ENCODE data around the gene HSF5.

HSF5 gene, protein sequence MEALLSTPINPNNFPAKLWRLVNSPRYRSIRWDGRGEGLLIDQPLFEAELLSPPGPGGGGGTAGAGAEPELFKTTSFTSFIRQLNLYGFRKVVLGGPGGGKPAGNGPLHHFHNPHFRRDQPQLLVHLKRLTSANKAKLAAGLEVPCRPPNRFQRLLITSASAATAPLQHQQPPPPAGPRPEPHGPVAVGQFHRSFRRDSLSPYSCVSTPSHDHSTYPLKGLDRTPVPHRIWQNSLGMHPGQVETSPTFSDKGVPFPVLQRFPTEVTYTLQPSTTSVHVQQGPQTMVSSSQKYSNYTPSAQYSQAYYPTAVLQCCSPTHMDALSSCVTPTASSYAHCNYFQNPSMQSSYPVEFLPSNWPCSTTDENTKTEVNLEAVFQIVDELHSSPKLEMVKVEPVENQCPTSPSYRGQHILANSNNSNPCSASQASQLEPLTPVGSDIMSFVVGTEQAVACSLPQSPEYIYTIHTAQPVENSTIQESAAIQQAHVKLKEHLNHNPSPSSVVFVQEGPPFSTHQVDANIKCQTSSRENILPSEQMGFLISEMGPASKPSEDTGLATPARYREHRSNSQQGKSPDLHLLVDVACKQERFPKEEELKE

DNA sequence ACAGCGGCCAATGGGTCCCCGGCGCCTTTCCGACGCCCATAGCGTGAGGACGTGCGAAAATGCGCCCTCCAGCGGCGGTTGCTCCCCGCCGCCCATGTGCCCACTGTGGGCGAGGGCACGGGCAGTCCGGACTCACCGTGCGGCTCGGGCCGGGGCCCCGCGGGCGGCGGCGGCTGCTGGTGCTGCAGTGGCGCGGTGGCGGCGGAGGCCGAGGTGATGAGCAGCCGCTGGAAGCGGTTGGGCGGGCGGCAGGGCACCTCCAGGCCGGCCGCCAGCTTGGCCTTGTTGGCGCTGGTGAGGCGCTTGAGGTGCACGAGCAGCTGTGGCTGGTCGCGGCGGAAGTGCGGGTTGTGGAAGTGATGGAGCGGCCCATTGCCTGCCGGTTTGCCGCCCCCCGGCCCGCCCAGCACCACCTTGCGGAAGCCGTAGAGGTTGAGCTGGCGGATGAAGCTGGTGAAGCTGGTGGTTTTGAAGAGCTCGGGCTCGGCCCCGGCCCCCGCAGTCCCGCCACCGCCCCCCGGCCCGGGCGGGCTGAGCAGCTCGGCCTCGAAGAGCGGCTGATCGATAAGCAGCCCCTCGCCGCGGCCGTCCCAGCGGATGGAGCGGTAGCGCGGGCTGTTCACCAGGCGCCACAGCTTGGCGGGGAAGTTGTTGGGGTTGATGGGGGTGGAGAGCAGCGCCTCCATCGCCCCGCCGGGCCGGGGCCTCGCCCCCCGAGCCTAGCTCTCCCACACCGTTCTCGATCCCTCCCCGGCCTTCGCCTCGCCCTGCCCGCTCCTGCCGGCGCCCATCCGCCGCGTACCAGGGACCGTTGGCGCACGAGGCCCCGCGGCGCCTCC lies at the start of gene HSF5:
TSS of gene HSF5 (minus strand) at position 820 of the 839 bp plus-strand sequence. CDS start at position 686, 134 bp downstream.
- in situ Hi-C loops (cut with MboI; ENCODE audit: low sequenced_read_pairs), result no loop called here

DNA sequence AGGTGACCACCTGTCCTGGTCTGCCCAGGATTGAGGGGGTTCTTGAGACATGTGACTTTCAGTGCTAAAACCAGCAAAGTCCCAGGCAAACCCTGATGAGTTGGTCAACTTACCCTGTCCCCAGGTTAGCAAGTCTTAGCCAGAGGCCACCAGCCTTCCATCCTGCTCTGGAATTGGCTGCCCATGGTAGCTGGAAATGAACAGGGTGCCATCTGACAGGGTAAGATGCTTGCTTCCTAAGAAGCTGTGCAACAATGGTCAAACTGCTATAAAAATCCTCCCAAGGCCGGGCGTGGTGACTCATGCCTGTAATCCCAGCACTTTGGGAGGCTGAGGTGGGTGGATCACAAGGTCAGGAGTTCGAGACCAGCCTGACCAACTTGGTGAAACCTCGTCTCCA lies 49.1 kb upstream of the HSF5 start:
- in situ Hi-C loops (cut with MboI; ENCODE audit: low sequenced_read_pairs), result no loop called here

DNA sequence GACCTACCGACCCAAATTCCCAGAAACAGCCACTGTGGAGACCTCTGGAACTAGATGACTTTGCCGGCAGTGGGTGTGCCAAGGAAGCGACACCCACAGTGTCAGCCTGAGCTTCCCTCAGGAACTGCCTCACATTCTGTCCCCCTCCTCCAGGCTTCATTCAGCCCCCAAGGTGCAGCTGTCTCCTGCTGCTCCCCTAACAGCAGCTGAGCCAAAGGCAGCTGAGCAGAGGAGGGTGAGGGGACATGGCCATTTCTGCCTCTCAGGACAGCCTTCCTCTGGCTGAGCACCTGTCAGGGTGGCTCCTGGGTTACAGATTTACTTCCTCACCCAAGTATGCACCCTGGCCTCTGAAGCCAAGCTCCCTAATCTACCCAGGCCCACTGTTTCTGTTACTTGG lies 48.3 kb upstream of the HSF5 start:
- in situ Hi-C loops (cut with MboI; ENCODE audit: low sequenced_read_pairs), result no loop called here

DNA sequence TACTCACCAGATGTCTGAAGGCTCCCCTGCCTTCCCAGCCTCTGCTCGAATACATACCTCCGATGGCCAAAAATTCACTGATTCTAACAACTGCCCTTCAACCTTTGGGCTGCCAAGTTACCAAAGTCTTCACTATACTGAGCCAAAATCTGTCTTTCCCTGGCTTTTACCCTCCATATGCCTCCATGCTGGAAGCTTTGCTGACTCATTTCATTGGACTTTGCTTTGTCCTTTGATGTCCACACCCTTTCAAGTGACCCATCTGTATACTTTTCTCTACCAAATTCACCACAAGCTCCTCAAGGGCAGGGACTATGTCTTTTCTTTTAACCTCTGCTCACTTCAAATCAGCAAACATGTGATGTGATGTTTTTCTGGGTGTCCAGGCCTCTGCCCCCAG lies 47.2 kb upstream of the HSF5 start:
- in situ Hi-C loops (cut with MboI; ENCODE audit: low sequenced_read_pairs), result no loop called here

DNA sequence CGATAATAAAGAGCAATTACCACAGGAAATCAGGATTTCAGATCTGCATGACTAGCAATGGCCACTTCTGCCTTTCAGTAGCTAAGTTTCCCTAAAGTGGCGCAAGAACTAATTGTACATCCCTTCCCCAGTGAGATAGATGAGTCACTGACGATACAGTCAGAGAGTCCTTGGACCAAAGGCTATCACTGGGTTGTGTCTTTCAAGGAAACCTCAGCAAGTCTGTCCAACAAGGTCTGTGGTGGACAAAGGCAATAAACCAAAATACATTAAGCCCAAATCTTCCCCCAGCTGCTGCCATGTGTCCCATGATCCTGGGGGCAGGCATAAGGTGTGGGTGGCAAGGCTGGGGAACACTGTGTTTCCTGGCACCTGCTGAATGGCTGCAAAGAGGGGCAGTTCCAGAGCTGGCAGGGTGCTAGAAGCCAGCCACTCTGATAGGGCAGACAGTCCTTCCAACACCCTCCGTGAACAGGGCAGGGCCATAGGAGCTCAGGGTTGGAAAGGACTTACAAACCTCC lies 46.8 kb upstream of the HSF5 start:
- in situ Hi-C loops (cut with MboI; ENCODE audit: low sequenced_read_pairs), result no loop called here

DNA sequence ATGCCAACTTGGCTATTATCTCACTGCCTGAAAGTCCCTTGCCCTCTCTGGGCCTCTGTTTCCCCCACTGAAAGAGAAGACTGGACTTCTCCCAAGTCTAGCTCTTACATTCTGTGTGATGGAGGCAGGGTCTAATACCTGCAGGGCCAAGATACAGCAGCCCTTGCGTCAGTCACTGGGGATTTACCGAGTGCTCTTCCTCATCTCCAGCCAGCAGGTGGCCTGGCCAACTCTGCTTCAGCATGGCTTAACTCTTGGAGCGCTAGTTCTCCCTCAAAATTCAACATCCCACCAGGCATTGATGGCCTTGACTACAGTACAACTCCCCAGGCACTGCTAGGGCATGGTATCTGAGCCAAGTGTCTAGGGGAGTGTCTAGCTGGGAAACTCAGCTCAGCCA lies 46.1 kb upstream of the HSF5 start:
- in situ Hi-C loops (cut with MboI; ENCODE audit: low sequenced_read_pairs), result no loop called here

DNA sequence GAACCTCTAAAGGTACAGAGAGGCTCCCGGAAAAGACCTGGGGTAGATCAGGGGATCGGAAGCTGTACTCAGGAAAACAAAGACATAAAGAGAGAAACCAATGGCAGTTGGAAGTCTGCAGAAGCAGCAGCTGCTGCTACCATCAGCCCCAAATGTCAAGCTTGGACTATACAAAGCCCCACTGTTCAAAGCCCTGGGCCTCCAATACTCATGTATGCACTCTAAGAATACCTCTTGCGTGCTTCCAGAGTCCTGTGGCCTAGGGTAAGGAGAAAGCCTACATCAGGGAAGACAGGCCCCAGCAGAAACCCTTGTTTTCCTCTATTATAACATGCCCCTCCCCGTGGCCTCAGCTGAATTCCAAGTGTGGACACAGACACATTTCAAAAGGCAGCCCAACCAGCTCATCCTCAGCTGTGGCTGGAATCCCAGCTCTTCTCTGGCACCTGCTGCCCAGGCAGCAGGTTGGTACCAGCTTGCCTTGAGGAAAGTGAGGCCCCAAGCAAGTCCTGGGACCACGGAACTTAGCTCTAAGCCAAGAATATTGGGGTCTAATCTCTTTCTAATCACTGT lies 45.5 kb upstream of the HSF5 start:
- in situ Hi-C loops (cut with MboI; ENCODE audit: low sequenced_read_pairs), result no loop called here

DNA sequence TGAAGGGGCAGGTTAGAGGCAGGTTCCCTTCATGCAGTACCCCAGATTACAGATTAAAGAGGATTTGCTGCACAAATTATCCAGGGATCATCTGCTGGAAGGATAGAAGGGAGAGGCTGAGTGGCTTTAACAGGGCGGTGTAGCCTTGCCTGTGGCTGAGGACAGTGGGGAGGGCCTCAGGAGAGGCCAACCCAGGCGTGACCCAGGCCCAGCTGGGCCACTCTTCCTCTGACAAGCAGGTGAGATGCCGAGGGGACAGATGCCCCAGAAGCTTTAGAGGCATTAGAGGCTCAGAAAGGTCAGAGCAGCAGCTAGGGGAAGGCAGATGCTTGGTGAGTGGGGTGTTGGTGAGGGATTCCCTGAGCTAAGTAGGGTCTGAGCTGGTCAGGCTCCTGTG lies 44.3 kb upstream of the HSF5 start:
- in situ Hi-C loops (cut with MboI; ENCODE audit: low sequenced_read_pairs), result no loop called here

DNA sequence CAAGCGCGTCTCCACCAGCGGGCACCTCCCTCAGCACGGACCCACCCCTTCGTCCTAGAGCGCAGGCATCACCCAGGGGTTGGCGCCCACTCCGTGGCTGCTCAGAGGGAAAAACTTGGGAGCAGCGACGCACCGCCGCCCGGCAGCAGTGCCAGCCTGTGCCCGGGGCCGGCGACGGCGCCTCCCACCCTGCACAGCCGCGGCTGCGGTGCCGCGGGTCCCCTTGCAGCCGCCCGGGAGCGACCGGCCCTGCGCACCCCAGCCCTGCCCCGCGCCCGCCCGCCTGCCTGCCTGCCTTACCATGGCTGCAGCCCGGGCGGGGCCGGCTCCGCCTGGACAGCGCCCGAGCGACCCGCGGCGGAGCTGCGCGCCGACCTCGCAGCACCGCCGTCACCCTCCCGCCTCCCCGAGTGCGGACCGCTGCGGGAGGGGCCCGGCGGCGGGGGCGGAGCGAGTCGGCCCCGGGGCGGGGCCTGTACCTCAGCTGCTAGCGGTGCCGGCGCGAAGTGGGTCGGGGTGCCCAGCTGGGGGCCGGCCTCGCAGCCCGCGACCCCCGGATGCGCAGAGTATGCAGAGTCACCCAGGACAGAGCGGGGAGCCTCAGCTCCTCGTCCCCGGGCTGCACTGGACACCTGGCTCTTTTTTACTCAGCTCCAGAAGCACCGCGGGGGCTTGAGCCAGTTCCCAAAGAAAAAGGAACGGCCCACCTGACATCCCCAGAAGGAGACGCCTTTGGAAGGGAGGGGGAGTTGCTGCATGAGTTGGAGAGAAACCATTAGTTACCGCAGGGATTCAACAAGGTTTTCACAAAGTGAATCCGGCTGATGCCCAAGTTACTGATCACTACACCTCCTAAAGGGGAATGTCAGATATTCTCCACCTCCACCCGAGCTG lies 43.7 kb upstream of the HSF5 start:
- in situ Hi-C loops (cut with MboI; ENCODE audit: low sequenced_read_pairs), result no loop called here

DNA sequence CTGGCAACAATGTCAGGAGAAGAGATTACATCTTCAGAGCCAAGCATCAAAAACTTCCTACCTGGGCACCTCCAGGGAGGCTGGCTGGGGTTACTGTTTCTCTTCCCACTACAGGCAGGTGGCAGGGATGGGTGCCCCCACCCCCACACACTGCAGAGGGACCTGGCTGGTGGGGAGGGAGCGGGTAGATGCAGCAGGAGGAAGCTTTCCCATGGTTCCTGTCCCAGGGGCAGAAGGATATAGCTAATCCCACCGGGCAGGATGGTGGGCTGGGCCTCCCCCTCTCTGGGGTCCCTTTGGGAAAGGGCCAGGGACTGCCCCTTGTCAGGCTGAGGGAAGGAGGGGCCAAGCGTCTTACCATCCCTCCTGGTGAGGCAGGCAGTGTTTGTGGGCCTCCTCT lies 42.9 kb upstream of the HSF5 start:
- in situ Hi-C loops (cut with MboI; ENCODE audit: low sequenced_read_pairs), result no loop called here

DNA sequence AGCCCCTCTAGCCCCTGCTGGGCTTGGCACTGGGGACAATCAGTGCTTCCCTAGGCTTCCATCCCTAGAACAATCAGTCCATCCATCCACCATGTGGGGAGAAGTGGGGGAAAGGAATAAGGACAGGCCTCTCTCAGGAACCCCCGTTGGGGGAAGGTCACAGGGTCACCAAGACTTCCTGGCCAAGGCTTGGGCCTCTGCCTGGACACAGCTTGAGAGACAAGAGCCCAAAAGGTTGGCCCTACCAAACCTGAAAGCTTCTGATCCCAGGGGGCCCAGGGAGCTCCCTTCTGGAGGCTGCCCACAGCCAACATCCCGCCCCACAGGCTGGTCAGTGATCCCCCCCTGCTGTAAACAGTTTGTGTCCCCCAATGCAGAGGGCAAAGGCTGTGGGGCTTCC lies 42.4 kb upstream of the HSF5 start:
- in situ Hi-C loops (cut with MboI; ENCODE audit: low sequenced_read_pairs), result no loop called here

DNA sequence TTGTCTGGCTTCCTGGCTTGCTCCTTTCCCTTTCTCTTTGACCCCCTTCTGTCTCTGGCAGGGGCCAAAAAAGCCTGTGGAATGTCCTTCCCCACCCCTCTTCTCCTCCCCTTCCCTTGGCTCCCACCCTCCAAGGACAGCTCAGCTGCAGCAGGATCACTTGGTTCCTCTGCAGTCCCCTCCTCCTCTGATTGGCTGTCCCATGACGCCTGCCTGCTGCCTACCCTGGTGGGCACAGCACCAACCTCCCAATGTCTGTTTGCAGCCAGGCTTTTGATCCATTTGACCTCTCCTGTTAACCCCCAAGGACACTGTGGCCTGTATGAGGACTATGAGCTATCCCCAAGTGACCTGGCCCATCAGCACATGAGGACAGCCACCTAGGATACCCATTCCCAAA lies 41.1 kb upstream of the HSF5 start:
- in situ Hi-C loops (cut with MboI; ENCODE audit: low sequenced_read_pairs), result no loop called here

DNA sequence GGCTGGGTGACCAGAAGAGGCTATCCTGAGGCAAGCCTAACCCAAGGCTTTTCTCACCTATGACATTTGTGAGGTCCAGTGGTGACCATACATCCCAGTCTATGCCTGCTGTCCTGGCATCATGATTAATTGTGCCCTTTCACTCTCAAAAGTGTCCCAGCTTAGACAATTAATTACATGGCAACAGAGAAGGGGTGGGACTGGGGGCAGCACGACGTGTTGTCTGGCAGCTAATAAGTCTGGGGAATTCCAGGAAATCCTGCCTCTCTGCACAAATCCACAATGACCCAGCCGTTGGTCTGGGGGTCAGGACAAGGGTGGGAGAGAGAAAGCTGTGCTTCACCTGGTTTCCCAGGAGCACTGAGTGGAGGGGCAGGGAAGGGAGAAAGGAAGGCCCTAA lies 40.2 kb upstream of the HSF5 start:
- in situ Hi-C loops (cut with MboI; ENCODE audit: low sequenced_read_pairs), result no loop called here

DNA sequence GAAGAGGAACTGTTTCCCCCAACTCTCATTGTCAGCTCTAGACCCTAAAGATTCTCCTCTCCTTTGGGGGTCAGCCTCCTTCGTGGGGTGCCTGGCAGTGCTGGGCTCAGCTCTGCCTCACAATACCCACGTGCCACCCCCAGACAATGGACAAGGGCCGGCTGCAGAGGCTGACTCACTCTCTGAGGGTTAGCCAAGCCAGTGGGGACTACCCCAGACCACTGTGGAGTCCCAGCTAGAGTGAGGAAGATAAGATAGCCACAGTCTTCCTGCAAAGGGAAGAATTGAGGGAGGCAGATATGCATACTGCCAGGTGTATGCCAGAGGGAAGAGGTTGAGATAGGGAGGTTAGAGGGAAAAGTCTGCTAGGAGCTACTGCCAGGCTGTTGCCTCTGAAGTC lies 39.7 kb upstream of the HSF5 start:
- in situ Hi-C loops (cut with MboI; ENCODE audit: low sequenced_read_pairs), result no loop called here

DNA sequence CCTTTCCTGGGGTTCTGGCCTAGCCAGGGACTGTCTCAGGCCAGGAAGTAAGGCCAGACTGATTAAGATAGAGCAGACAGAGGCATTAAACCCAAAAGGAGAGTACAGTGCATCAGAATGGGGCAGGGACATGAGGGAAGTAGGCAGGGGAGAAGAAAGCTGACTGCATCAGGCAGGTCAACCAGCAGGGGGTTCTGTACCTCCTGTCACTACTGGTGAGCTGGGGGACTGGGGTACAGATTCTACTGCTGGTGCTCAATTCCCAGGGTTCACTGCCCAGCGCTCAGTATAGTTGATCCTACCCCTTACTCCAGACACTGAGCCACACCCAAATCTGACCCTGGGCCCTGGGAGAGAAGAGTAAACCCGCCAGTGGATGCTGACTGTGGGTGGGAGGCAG lies 39.1 kb upstream of the HSF5 start:
- in situ Hi-C loops (cut with MboI; ENCODE audit: low sequenced_read_pairs), result no loop called here

DNA sequence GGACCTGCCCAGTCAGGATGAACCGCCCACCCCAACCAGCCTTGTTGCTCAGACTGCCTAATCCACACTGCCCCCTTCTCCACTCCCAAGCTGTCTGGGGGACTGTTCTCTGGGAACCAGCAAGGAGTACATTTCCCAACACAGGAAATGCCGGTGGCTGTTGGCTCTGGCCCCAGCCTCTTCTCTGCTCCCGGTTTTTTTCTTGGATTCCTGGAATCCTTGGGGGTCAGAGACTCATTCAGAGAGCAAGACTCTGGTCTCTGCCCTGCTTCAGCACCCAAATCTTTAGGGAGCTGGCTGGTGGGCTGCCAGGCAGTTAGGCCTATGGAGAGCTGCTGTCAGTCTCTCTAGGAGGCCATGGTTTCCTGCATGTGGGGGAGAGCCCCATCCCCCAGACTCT lies 37.0 kb upstream of the HSF5 start:
- in situ Hi-C loops (cut with MboI; ENCODE audit: low sequenced_read_pairs), result no loop called here

DNA sequence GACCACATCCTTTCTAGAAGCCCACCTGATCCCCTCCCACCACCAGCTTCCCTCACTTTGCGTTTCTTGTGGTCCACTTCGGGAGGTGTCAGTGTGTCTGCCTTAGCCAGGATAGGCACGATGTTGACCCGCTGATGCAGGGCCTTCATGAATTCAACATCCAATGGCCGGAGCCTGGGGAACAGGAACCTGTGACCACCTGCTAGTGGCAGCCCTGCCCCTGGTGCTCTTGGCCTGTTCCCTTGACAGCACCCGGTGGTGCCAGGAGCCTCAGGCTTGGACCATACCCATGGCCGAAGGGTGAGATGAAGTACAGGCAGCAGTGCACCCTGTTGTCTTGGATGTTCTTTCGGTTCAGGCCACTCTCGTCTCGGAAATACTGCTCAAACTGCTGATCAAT lies 33.5 kb upstream of the HSF5 start:
- in situ Hi-C loops (cut with MboI; ENCODE audit: low sequenced_read_pairs), result no loop called here

DNA sequence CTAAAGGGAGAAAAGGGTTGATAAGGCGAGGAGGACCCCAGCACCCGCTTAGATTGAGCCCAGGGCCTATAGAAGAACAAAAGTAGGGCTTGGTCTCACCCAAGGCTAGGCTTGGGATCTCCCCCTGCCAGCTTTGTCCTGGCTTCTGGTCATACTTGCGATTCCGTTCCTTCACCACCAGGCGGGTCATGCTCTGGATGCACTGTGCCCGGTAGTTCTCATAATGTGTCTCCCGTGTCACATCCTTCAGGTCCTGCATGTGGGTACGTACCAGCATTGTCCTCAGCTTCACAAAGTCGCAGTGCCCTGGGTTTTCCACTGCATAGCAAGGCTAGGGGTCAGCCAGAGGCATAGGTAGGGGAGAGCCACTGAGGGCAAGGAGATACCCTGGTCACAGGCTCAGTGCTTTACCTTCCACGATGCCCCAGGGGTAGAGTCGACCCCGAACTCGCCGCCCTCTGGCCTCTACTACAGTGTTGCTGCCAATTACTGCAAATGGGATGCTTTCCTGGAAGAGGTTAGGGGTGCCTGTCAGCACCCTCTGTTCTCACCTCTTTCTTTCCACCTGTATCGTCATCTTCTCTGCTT lies 32.7 kb upstream of the HSF5 start:
- in situ Hi-C loops (cut with MboI; ENCODE audit: low sequenced_read_pairs), result no loop called here

DNA sequence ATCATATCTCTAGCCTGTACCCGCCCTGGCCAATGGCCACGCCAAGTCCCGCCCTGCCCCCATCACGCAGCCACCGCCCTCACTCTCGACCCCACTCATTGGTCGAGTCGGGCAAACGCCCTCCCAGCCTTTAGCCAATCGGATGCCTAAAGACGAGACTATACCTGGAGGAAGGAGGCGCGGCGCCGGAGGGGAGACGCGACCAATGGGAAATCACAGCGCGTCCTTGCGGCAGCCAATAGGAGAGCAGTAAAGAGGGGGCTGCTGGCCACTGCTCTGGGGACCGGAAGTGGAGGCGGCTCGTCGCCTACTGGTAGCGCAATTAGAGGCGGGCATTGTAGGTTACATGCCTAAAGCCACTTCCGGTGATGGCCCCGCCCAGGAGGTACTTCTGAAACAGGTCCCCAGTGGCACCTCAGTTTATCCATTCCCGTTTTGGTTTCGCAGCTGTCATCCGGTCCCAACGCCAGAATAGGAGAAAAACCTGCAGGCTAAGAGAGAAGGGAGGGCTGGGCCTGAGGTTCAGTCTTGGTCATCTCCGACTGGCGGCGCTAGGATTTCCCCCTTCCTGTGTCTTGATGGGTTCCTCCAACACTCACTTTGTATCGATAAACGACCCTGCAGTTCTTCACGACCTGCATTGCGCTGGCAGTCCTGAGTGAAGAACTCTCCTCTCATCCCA lies 29.9 kb upstream of the HSF5 start:
- in situ Hi-C loops (cut with MboI; ENCODE audit: low sequenced_read_pairs), result no loop called here

All from hTERT RPE-1 (cell line).